Measurements from ENCODE around the gene IGSF10.
"Not testable (repeated sequence)": the region's sequence is repeated elsewhere in the genome, so short reads cannot be mapped to it uniquely, and the experiment has no call there.

IGSF10 gene, protein sequence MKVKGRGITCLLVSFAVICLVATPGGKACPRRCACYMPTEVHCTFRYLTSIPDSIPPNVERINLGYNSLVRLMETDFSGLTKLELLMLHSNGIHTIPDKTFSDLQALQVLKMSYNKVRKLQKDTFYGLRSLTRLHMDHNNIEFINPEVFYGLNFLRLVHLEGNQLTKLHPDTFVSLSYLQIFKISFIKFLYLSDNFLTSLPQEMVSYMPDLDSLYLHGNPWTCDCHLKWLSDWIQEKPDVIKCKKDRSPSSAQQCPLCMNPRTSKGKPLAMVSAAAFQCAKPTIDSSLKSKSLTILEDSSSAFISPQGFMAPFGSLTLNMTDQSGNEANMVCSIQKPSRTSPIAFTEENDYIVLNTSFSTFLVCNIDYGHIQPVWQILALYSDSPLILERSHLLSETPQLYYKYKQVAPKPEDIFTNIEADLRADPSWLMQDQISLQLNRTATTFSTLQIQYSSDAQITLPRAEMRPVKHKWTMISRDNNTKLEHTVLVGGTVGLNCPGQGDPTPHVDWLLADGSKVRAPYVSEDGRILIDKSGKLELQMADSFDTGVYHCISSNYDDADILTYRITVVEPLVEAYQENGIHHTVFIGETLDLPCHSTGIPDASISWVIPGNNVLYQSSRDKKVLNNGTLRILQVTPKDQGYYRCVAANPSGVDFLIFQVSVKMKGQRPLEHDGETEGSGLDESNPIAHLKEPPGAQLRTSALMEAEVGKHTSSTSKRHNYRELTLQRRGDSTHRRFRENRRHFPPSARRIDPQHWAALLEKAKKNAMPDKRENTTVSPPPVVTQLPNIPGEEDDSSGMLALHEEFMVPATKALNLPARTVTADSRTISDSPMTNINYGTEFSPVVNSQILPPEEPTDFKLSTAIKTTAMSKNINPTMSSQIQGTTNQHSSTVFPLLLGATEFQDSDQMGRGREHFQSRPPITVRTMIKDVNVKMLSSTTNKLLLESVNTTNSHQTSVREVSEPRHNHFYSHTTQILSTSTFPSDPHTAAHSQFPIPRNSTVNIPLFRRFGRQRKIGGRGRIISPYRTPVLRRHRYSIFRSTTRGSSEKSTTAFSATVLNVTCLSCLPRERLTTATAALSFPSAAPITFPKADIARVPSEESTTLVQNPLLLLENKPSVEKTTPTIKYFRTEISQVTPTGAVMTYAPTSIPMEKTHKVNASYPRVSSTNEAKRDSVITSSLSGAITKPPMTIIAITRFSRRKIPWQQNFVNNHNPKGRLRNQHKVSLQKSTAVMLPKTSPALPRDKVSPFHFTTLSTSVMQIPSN (N-terminal part only)

GRCh38 chr3:151460774-151461450 is at the start of gene IGSF10:
Gene IGSF10, minus strand, starts transcription at chr3:151461061. Its CDS starts 2,352 bp downstream, at chr3:151458709.
- DNase-seq (ENCODE audit: low spot score), result peak; percentile 26

DNA sequence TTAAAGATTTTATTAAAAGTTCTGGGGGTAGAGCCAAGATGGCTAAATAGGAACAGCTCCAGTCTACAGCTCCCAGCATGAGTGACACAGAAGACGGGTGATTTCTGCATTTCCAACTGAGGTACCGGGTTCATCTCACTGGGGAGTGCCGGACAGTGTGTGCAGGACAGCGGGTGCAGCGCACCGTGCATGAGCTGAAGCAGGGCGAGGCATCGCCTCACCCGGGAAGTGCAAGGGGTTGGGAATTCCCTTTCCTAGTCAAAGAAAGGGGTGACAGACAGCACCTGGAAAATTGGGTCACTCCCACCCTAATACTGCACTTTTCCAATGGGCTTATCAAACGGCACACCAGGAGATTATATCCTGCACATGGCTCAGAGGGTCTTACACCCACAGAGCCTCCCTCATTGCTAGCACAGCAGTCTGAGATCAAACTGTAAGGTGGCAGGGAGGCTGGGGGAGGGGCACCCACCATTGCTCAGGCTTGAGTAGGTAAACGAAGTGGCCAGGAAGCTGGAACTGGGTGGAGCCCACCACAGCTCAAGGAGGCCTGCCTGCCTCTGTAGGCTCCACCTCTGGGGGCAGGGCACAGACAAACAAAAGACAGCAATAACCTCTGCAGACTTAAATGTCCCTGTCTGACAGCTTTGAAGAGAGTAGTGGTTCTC is 48.7 kb upstream of the IGSF10 start:
- DNase-seq (ENCODE audit: low spot score), result not testable (repeated sequence)

DNA sequence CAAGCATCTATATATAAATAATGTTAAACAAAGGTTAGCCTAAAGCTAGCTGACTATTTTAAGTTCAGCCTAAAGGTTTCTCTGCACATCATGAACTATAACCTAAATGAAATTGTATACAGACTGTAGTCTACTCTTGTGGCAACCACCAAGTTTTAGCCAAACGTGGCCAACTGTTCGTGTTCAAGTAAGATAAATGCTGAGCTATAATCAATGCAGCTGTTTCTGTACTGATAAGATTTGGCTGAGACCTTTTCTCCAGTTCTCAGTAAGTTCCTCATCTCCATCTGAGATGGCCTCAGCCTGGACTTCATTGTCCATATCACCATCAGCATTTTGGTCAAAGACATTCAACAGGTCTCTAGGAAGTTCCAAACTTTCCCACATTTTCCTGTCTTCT is 43.7 kb upstream of the IGSF10 start:
- DNase-seq (ENCODE audit: low spot score), result no peak

- DNase-seq (ENCODE audit: low spot score), result no peak
These were observed 42.2 kb upstream of the IGSF10 start for GRCh38 chr3:151503074-151503473.

DNA sequence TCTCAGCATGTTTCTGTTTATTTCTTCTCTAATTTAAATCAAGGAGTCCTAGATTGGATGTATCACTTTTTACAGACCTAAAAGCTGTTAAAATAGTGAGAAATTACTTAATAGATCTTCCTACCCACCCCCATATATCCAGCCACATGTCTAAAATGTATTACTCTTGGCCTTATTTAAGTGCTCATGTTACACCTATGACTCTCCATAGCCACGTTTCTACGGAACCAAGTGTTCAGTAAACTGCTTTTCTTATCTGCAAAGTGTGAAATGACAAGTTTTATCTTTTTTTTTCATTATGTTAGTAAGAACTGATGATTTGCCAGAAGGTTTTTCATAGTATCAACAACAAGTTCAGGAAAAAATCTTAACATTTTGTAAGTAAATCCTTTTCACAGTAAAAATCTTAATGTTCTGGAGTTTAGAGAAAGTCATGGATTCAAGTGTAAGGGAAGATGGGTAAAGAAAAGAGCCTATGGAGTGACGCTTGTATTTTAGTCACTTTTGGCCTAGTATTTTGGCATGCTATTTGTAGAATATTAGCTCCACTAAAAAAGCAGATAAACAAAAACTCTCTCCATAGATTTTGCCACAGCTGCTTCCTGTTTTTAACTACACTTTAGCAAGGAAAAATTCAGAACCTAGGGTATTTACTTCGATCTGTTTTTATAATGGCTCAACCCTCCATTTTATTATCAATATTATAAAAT is 41.2 kb upstream of the IGSF10 start:
- no peak for DNase-seq (ENCODE audit: low spot score)

- DNase-seq (ENCODE audit: low spot score), result no peak
These were observed 40.5 kb upstream of the IGSF10 start for GRCh38 chr3:151501171-151501922.

GRCh38 chr3:151499168-151499567 is 38.3 kb upstream of the IGSF10 start:
- DNase-seq (ENCODE audit: low spot score), result no peak

- no peak for DNase-seq (ENCODE audit: low spot score)
These were observed 30.7 kb upstream of the IGSF10 start for GRCh38 chr3:151491525-151491924.

DNA sequence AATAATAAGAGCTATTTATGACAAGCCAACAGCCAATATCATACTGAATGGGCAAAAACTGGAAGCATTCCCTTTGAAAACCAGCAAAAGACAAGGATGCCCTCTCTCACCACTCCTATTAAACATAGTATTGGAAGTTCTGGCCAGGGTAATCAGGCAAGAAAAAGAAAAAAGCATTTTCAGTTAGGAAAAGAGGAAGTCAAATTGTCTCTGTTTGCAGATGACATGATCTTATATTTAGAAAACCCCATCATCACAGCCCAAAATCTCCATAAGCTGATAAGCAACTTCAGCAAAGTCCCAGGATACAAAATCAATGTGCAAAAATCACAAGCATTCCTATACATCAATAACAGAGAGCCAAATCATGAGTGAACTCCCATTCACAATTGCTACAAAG is 27.0 kb upstream of the IGSF10 start:
- not testable (repeated sequence) for DNase-seq (ENCODE audit: low spot score)

DNA sequence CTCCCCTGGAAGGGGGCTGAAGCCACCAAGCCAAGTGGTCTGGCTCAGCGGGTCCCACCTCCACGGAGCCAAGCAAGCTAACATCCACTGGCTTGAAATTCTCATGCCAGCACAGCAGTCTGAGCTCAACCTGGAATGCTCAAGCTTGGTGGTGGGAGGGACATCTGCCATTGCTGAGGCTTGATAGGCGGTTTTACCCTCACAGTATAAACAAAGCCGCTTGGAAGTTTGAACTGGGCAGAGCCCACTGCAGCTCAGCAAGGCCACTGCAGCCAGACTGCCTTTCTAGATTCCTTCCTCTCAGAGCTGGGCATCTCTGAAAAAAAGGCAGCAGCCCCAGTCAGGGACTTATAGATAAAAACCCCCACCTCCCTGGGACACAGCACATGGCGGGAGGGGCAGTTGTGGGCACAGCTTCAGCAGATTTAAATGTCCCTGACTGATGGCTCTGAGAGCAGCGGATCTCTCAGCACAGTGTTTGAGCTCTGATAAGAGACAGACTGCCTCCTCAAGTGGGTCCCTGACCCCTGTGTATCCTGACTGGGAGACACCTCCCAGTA is 23.2 kb upstream of the IGSF10 start:
- DNase-seq (ENCODE audit: low spot score), result no peak

GRCh38 chr3:151483488-151483887 is 22.6 kb upstream of the IGSF10 start:
- DNase-seq (ENCODE audit: low spot score), result no peak

GRCh38 chr3:151480492-151480891 is 19.6 kb upstream of the IGSF10 start:
- DNase-seq (ENCODE audit: low spot score), result no peak

GRCh38 chr3:151479452-151479851 is 18.6 kb upstream of the IGSF10 start:
- DNase-seq (ENCODE audit: low spot score), result no peak

DNA sequence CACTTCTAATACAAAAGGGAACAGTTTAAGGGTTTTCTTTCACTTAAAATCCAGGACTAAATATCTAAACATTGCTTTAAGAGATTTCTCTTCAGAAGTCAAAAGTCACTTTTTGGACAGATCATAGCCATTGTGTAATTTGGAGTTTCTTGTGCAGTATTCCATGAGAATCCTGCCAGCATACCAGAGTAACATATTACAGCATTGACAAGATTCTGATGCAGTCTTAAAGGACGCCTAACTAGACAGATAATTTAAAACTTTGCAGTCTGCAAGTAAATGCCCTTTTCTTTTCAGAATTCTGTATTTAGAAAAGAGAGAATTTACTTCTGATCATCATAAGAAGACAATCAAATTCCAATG is 17.5 kb upstream of the IGSF10 start:
- DNase-seq (ENCODE audit: low spot score), result no peak

DNA sequence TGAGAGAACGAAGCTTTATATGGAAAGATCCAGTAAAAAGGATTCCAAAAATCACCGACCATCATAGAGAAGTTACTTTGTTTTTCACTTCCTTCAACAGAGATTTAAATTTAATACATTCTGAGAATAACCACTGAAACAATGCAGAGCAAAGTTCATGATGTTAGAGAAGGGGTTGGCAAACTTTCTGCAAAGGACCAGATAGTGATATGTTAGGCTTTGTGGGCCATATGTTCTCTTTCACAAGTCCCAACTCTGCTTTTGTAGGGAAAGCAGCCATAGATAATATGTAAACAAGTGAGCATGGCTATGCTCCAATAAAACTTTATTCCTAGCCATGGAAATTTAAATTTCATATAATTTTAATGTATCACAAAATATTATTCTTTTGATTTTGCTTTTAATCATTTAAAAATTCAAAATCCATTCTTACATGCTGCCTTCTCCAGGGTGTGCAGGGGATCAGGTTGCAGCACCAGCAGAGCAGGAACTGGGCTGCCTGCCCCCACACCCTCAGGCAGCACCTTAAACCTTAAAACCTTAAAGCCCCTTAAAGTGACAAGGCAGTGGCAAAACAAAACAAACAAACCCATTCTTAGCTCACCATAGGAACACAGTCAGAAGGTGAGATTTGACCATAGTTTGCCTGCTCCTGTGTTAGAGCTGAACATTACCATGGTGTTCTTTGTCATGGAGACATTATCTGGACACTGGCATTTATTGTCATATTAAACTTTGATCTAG is 16.9 kb upstream of the IGSF10 start:
- no peak for DNase-seq (ENCODE audit: low spot score)

DNA sequence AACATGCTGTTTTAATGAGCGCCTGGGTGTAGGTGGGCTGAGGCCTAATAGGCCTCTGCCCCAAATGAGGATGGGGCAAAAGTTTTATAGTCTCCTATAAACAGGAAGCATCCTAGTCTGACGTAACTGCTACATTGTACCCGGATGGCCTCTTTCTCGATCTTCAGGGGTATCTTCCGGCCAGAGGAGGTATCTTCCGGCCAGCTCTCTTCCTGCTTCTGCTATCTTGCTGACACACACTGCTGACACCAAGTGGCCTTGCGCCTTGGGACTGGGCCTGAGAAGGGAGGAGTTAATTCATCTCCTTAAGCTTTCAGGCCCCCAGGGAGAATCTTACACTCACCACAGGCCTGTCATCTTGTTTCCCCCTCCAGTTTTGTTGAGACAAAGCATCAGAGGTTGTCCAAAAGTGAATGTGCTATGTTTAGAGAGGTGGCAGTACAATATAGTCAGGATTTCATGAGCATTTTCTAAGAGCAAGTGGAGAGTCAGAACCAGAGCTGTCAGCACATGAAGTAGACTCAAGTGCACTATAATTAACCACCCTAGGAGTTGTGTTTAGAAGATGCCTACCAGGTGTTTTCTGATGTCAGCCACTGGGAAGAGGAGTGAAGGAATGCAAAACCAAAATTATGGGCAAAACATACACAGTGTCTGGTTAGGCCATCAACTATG is 15.6 kb upstream of the IGSF10 start:
- DNase-seq (ENCODE audit: low spot score), result no peak

- DNase-seq (ENCODE audit: low spot score), result peak; percentile 72
These were observed 7.5 kb upstream of the IGSF10 start for GRCh38 chr3:151468284-151468917.

DNA sequence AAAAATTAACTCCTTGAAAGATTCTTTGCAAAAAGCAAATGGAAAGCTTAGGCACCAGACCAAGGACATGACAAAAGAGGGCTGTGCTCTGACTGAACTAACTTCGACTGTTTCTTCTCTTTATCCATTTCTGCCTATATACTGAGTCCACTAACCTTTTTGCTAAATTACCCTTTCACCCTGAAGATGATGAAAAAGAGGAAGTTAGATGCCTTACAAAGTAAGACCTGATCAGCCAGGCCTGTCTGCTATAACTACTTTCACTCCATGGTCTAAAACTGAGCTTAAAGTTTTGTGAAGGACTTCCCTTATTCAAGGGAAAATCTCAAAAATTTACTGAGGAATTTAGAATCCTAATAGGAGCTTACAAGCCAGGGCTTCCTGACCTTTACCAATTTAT is 6.2 kb upstream of the IGSF10 start:
- DNase-seq (ENCODE audit: low spot score), result no peak
